ENCODE measurements around the gene RASSF3.

DNA sequence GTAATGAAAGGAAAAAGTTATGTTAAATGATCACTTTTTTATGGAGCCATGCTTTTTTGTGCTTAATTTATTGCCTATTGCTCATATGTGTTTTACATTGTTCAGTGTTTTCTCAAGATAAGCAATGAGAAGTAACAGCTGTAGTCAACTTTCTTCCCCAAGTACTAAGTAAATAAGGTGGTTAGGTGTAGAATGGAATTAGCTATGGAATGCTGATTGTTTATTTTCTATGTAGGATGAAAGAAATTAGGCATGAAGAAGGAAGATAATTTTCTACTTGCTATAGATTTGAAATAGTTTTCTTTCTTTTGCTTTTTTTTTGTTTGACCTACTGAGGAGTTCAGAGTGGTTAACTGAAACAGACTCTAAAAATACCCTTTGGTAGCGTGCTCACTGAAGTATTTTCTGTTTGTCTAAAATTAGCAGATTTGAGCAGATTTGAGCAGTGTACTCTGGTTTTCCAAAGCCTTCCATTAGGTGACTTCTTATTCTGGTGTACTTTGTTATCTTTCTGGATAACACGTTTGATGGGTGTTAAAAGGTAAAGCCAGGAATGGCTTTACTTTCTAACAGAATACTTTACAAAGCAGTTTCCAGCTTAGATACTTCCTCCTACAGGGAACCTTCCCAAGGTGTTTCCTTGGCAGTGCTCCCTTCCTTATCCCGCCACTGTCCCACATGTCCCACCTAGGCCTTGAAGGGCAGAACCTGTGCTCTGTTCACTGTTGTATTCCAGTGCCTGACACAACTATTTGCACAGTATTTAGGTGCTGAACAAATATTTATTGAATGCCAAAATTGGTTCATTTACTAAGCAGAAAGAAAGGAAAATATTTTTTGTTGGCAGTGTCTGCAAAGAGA is 56.0 kb downstream of the RASSF3 start:
- TF ChIP-seq, protein P1, sequence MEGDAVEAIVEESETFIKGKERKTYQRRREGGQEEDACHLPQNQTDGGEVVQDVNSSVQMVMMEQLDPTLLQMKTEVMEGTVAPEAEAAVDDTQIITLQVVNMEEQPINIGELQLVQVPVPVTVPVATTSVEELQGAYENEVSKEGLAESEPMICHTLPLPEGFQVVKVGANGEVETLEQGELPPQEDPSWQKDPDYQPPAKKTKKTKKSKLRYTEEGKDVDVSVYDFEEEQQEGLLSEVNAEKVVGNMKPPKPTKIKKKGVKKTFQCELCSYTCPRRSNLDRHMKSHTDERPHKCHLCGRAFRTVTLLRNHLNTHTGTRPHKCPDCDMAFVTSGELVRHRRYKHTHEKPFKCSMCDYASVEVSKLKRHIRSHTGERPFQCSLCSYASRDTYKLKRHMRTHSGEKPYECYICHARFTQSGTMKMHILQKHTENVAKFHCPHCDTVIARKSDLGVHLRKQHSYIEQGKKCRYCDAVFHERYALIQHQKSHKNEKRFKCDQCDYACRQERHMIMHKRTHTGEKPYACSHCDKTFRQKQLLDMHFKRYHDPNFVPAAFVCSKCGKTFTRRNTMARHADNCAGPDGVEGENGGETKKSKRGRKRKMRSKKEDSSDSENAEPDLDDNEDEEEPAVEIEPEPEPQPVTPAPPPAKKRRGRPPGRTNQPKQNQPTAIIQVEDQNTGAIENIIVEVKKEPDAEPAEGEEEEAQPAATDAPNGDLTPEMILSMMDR (conservative IDR thresholded peaks at IDR 0.05; ENCODE audit: low read depth, low read length) = no peak
- no peak for TF ChIP-seq EZH2 (IDR thresholded peaks at IDR 0.05; ENCODE audit: low read length, unreplicated experiment)
- TF ChIP-seq EZH2phosphoT487 (IDR thresholded peaks at IDR 0.05; ENCODE audit: borderline replicate concordance, low read length) = no peak
